AG09309 (cell line): ENCODE measurements around the gene PPP1R9A.

Source experiments
- DNase-seq: peaks from one replicate; pipeline ENCODE4 v3.0.0-alpha.2; 2010; ENCODE audit warnings: low read depth
- H3K4me3 ChIP-seq: 2 replicates; pipeline ENCODE4 v1.5.1; 2011; ENCODE audit warnings: mild to moderate bottlenecking, low read depth, low read length, moderate library complexity; ENCODE audit not compliant: control insufficient read depth
- CTCF ChIP-seq: IDR thresholded peaks from 2 replicates; pipeline ENCODE4 v1.5.1; 2011; ENCODE audit warnings: mild to moderate bottlenecking, low read depth, low read length, inconsistent platforms; ENCODE audit not compliant: insufficient read depth, control insufficient read depth; ENCODE audit errors: missing control alignments

PPP1R9A gene

GRCh38 chr7:94971051-94971867 lies 63.9 kb downstream of the PPP1R9A start:
- no peak for TF ChIP-seq CTCF
- no peak for DNase-seq

GRCh38 chr7:94972296-94972695 lies 64.9 kb downstream of the PPP1R9A start:
- no peak for TF ChIP-seq CTCF
- DNase-seq: no peak
- no peak overlapping the region for H3K4me3 ChIP-seq

More at GRCh38 chr7:94971051-94971867, 63.9 kb downstream of the PPP1R9A start:
- H3K4me3 ChIP-seq: no peak overlapping the region

GRCh38 chr7:94973844-94974243 lies 66.5 kb downstream of the PPP1R9A start:
- TF ChIP-seq CTCF: no peak
- no peak for DNase-seq

GRCh38 chr7:94974423-94974822 lies 67.0 kb downstream of the PPP1R9A start:
- no peak for TF ChIP-seq CTCF
- no peak overlapping the region for H3K4me3 ChIP-seq
- DNase-seq: no peak

More at GRCh38 chr7:94973844-94974243, 66.5 kb downstream of the PPP1R9A start:
- no peak overlapping the region for H3K4me3 ChIP-seq

GRCh38 chr7:94975336-94975735 lies 67.9 kb downstream of the PPP1R9A start:
- DNase-seq: no peak
- no peak for TF ChIP-seq CTCF
- no peak overlapping the region for H3K4me3 ChIP-seq

- no peak for TF ChIP-seq CTCF
- H3K4me3 ChIP-seq: no peak overlapping the region
- DNase-seq: no peak
These were observed 73.2 kb downstream of the PPP1R9A start for GRCh38 chr7:94980418-94981142.
